Fibroblast of skin of back (primary cell): ENCODE results near the gene LYAR.

Experiments
- DNase-seq: peaks from one replicate; pipeline ENCODE4 v3.0.0-alpha.2; 2013

The LYAR gene

DNA sequence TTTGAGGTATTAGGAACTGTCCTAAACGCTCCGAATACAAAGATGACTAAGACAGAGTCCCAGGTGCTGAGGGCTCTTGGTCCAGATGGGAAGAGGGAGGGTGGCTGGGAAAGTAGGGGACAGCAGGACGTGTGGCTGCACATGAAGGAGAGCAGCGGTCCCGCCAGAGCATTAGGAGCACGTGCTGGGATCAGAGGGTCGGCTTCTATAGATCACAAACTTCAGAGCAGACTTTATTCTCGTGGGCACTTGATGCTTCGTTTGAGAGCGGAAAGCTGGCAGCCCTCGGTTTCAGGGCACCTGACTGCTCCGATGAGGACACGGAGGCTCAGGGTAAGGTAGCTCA lies 26.2 kb upstream of the LYAR start:
- no peak for DNase-seq

DNA sequence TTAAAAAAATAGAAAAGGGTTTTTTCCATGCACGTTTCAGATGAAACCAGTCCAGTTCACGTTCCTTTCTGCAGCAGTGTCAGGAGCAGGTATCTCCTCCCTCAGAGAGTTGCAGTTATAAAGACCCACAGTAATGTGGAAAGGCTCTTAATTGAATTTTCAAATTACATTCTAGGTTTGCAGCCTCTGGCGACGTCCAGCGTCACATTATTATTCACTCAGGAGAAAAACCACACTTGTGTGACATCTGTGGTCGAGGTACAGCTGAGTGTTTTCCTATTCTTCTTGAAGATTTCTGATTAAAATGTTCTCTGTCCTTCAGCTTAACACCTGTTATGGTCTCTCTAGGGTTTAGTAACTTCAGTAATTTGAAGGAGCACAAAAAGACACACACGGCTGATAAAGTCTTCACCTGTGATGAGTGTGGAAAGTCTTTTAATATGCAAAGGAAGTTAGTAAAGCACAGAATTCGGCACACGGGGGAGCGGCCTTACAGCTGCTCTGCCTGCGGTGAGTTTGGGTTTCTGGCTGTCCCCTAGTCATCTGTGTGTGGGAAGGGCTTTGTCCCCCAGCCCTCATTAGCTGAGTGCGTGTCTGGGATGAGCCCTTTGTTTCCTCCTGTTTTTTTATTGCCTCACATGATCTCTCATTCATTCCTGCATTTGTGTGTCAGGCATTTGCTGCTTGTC lies 25.7 kb upstream of the LYAR start:
- DNase-seq, result no peak

DNA sequence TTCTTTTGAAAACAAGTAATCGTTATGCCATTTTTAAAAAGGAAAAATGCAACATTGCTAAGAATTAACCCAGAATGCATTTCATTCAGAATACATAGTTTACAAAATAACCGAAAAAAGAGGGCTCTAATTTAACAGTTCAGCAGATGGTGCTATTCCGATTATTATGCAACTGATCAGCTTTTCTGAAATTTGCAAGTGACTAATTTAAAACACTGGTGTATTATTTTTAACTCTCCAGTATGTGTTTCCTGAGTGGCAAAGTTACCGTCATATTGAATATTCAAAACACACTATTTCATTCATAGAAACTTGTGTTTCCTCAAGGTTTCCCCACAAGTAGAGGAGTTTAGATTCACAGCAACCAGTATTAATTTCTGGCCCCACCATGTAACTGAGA lies 21.2 kb upstream of the LYAR start:
- no peak for DNase-seq

DNA sequence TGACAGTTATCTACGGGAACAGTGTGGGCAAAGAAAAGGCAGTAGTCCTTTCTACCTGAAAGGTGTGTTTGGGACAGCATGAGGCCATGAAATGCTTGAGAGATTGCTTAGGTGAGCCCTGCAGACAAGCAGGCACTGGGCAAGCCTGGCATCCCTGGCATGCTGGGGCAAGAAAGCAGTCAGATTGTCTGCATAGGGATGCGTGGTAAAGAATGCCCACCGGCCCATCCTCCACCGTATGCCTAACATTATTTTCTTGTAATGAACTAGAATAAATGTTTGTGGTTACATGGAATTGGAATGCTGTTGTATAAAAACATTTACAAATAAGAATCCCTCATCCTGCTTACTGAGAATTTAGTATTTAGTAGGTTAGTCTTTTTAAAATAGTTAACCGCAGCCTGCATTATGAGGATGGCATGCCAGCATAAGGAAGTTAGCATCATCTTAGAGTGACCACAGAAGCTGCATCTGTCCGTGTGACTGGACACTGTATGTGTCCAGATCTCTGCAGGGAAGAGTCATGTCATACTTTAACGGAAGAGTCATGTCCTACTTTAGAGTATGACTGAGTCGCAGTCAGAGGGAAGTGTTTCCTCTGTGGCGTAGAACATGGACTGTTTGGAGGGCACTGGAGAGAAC lies 19.0 kb upstream of the LYAR start:
- peak; percentile 86 for DNase-seq

DNA sequence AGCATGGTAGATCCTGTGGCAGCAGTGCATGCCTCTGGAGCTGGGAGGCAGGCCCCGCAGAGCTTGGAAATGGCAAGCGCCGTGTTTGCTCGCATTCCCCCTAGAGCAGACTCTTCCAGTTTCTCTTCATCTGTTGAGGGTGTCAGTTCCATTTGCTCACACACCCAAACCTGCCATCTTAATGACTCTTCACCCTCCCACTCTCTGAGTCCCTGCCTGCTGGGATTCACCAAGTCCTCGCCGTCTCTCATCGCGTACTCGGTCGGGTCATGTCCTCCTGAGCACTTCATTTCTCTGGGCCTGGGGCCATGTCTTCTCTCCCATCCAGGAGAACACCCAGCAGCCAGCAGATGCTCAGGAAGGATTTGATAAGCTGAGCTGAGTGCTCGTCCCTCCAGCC lies 17.0 kb upstream of the LYAR start:
- DNase-seq, result no peak

DNA sequence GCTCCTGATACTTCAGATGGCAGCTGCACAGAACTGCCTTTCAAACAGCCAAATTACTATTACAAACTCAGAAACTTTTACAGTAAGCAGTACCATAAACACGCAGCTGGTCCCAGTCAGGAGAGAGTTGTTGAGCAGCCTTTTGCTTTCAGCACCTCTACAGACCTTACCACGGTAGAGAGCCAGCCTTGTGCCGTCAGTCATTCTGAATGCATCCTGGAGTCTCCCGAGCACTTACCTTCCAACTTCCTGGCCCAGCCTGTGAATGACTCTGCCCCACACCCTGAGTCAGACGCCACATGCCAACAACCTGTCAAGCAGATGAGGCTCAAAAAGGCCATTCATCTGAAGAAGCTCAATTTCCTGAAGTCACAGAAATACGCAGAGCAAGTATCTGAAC lies 12.5 kb upstream of the LYAR start:
- DNase-seq, result no peak

DNA sequence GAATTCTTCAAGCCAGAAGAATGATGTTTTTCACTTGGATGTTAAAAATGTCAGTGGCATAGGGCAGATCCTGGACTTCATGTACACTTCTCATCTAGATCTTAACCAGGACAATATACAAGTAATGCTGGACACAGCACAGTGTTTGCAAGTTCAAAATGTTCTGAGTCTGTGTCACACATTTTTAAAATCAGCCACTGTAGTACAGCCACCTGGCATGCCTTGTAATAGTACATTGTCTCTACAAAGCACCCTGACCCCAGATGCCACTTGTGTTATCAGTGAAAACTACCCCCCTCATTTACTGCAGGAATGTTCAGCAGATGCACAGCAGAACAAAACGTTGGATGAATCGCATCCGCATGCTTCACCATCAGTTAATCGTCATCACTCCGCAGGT lies 12.0 kb upstream of the LYAR start:
- no peak for DNase-seq

DNA sequence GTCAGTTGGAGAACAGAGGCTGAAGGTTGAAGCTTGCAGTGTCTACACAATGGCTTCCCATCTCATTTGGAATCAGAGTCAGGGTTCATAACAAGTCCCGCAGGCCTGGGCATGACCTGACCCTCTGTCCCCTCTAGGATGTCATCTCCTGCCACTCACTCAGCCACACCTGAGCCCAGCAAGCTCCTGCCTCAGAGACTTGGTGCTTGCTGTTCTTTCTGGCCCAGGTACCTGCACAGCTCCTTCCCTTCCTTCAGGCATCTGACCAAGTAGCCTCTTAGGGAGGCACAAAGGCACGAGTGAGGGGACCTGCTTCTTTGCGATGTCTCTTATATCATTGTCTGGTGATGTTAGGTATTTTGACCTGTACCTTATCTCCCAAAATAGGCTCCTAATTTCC lies 9.1 kb upstream of the LYAR start:
- DNase-seq, result no peak

DNA sequence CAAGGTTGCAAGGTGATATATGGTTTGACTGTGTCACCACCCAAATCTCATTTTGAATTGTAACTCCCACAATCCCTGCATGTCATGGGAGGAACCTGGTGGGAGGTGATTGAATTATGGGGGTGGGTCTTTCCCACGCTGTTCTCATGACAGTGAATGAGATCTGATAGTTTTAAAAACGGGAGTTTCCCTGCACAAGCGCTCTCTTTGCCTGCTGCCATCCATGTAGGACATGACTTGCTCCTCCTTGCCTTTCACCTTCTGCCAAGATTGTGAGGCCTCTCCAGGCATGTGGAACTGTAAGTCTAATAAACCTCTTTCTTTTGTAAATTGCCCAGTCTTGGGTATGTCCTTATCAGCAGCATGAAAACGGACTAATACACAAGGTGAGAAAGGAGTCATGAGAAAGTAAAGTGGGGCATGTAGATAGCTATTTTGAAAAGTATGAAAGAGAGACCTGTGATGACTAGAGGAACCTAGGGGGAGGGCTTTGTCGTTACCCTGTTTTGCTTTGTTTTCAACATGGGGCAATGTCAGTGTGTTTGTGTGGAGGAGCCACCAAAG lies 6.4 kb upstream of the LYAR start:
- DNase-seq, result no peak

DNA sequence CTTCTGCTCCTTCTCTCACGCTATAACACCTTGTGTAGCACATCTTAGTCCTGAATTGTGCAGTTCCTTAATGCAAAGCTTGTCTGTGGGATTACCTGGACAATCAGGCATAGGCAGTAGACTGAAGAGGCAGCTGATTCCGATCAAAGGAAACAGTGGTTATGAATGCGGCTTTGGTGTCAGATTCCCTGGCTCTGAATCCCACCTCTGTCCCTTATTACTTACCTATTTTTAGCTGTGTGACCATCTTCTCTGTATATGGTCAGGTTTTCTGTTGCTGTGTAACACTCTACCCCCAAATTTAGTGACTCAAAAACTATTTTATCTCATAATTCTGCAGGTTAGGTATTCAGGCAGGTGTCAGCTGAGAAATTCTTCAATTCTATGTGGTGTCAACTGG lies 3.3 kb upstream of the LYAR start:
- no peak for DNase-seq

DNA sequence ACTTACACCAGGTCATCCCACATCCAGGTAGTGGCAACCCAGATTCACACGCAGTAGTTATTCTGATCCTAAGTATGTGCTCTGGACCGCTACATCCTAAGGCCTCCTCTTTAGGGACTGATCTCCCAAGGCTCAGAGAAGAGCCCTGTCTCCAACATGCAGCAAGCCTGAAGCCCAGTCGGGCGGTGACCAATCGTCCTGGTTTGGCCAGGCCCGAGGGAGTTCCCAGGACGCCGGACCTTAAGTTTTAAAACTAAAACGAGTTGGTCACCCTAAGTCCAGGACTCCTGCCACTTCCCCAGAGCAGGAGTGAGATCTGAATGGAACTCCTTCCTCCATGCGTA lies 385 bp downstream of the LYAR start:
- no peak for DNase-seq

DNA sequence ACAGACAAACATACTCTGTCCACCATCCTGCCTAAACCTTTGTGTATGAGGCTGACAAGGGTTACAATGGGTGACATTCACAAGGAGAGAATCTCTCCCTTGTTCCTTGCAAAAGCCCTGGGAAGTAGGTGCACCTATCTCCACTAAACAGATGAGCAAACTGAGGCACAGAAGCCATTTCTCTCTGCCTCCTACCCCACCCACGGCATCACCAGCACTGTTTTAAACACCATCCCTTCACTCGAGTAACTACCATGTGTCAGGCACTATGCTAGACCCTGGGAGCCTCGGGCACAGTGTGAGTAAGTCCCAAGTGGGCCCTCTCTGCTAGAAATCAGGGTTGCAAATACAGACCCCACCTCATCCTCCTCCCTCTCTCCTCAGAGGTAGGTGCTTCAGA lies 899 bp downstream of the LYAR start:
- no peak for DNase-seq

DNA sequence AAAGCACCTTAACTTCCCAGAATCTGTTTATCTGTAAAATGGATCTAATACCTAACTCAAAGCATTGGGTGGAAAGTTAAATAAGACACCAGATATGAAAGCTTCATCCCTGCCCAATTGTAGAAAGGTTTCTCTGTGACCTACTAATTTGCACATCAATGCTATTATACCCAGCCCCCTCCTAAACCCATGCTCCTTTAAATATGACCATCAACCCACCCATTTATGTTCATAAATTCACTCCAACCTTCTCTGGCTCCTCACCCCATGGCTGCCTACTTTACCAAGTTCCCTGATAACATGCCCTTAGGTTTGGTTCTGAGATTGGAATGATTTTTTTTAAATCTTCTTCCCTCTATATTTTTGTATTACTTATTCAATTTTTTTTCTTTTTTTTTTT lies 1.9 kb downstream of the LYAR start:
- DNase-seq, result no peak

DNA sequence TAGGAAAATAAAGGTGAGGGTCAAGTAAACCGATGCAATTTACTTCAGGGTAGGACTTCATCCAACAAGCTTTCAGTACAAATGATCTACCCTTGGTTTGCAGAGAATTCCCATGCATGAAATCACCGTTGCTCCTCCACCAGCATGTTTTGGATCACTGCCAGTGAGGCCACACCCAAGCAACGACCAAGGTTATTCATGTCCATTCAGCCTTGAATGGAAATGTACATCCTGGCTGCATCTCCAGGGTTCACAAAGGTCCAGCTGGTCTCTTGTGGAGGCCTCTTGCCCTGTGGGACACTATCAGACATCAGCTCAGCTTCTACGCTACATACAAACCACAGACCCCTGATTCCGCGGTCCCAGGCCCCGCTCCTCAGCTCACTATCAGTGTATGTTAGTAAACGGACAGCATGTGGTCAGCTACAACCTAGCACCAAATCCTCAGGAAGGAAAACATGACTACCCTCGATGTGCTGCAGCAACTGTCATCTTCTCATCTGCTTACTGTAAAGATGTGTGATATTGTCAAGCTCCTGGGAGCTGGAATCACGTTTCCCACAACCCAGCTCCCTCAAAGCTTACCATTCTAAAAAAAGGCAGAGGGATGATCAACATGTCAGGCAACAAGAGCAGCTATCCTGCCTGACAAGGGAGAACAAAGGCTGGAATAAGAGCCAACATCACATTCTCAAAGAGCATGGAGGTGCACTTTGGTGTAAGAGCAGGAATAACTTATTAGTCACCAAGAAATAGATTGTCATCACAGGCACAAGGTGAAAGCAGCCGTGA lies 4.9 kb downstream of the LYAR start:
- no peak for DNase-seq

DNA sequence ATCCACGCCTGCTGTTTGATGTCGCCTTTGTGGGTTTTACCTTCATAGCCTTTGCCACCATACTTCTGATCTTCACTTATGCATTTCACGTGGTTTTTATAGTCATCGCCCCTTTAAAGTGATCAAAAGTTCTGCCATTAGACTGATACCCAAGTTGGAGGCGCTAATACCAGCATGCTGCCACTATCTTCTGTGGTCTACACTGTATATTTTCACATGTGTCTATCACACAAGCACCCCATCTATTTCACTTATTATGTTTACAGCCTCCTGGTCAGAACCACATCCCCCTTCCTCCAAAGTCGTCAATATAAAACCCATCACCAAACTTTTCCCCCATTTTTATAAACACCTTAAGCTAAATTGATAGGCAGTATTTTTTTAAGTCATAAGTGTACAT lies 8.2 kb downstream of the LYAR start:
- DNase-seq, result no peak

DNA sequence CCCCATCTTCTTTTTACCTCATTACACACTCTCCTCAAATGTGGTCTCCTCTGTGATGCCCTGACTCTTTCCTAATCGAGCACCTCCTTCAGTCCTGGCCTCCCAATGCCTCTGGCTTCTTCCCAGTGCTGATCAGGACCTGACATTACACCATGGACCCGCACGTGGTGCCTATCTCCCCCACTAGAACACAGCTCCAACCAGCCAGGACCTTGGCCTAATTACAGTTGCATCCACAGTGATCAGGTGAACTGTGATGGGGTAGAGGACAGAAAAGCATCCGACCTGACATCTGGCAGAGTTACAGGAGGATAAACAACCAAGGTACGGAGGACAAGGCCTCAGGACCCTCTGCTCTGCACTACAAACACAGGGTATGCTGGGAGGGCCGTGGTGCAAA lies 12.4 kb downstream of the LYAR start:
- no peak for DNase-seq

DNA sequence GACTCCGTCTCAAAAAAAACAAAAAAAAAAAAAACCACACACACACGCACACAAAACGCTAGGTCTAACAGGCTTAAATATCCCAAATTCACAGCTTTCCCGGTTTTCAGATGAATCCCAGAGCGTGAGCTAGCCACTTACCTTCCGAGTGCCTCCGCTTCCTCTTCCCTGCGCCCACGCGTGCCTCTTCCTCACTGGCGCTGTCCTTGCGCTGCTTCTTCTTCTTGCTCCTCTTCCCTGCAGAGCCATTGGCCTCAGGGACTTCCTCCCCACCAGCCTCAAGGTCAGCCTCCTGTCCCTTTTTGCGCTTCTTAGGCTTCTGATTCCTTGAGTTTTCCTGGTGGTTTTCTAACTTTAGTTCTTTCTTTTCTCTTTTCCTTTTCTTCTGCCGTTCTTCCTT lies 15.7 kb downstream of the LYAR start:
- DNase-seq, result no peak

DNA sequence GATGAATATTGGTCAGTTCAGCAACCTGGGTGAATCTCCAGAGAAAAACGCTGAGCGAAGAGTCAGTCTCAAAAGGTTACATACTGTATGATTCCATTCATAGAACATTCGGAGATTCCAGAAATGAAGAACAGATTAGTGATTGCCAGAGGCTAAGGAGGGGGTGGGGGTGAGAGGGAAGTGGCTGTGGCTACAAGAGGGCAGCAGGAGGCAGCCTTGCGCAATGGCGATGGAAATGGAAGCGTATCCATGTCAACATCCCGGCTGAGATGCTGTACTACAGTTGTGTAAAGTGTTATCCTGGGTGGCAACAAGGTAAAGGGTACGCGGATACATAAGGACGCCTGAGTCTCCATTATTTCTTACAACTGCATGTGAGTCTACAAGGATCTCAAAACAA lies 18.0 kb downstream of the LYAR start:
- no peak for DNase-seq

DNA sequence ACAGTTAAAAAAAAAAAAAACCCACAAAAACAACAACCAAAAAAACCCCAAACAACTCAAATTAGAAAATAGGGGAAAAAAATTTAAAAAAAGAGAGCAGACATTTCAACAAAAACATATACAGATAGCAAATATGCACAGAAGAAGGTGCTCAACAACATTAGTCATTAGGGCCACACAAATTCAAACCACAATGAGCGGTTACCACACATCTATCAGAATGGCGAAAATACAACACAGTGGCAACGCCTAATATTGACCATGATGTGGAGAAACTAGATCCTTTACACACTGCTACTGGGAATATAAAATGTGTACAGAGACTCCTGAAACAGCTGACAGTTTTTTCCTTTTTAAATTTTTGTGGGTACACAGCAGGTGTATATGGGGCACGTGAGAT lies 19.4 kb downstream of the LYAR start:
- DNase-seq, result no peak

DNA sequence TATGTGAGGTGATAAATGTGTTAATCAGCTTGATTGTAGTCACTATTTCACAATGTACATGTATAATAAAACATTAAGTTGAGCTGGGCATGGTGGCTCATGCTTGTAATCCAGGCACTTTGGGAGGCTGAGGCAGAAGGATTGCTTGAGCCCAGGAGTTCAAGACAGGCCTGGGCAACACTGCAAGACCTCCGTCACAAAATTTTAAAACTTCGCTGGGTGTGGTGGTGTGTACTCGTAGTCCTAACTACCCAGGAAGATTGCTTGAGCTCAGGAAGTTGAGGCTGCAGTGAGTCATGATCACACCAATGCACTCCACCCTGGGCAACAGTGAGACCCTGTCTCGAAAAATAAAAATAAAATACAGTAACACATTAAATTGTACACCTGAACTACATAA lies 20.1 kb downstream of the LYAR start:
- peak; percentile 35 for DNase-seq

DNA sequence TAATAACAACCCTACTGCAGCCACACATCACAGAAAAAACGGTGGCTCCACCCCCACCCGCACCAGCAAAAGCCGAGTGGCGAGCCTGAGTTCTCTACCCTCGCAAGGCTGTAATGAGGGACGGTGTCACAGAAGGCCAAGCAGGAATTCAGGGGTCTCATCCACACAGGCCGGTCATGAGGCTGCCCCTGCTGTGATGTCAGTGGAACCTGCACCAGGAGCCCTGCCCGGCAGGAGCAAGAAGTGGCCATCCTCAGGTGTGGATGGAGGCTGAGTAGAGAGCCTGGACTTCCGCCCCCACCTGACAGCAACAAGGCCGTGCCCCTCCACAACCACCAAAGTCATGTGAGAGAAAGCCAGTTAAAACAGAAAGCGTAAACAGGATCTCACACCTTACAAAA lies 20.6 kb downstream of the LYAR start:
- no peak for DNase-seq

DNA sequence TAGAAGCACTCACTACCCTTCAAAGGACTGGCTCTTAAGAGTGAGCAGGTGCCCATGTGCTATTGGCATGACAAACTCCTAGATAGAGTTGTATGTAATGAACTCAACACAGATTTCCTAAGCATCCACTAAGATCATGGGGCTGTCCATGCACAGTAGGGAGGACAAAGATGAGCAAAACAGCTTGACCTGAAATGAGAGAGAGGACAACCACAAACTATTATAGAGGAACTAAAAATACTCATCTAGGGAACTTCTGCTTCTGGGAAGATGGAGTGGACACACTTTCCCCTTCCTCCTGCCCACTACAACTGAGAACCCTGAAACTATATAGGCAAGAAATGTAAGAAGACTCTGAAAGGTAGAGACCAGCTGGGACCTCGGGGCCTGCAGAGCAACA lies 21.2 kb downstream of the LYAR start:
- DNase-seq, result no peak

DNA sequence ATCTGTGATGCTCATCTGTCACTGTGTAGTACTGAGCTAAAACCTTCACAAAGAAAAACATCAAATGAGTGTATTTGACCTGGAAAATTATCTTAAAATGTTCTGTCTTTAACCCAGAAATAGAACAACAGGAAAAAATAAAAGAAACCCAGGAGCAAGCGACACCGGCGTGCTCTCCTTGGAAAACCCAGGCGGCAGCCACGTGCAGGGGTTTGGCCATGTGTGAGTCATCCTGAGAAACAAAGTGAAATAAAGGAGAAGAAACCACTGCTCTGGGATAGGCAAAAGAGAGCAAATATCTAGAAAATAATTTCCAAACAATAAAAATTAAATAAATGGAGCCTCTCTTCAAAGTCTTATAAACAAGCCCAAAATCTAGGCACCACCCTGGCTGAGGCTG lies 22.0 kb downstream of the LYAR start:
- no peak for DNase-seq

DNA sequence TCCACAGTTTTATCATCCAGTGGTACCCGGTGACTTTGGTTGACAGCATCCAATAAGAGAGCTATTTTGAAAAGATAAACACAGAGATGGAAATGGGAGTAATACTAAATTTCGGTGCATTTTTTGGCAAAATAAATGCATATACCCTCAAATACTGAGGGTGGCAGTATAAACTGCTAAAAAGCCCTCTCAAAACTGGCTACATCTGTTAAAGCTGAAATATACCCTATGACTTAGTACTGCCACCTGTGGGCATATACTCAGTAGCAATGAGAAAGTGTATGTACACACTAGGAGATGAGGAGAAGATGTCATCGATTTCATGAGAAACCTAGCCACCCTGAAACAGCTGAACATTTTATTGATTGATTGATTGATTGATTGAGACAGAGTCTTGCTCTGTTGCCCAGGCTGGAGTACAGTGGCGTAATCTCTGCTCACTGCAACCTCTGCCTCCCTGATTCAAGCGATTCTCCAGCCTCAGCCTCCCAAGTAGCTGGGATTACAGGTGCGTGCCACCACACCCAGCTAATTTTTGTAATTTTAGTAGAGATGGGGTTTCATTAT lies 29.7 kb downstream of the LYAR start:
- DNase-seq, result peak; percentile 56
